Measurements from ENCODE around the gene PRKAG2. TPM values are rescaled to one million over a fixed set of nuclear protein-coding genes. Genes with fewer than 3 reads are reported as not detected.

Gene PRKAG2
- total and polyA plus RNA-seq, 2 of the 13 experiments (the other 11 are each of a cell fraction or from before 2014, with no cell fraction given) = 0.90 to 1.3 TPM

- no TSS peak for BruUV-seq (replicated peaks)
- Histone ChIP-seq H3K9me3 (ENCODE audit: low read length) (no peaks in the 10 kb centered on the region), H3K4me2 (ENCODE audit: low read depth, low read length) (no peak overlapping the region), H4K20me1 (ENCODE audit: insufficient read depth, low read length) (no peaks in the 10 kb centered on the region), H2AFZ (ENCODE audit: low read length) (no peak overlapping the region), H3K79me2 (ENCODE audit: insufficient read depth, low read length) (no peaks in the 10 kb centered on the region), H3K4me3 (replicated peaks in 1 of 3; ENCODE audit: insufficient read depth in 1 of 3, low read depth in 2 of 3, low read length in 3 of 3) (no peak overlapping the region), H3K27ac (ENCODE audit: extremely low read length, insufficient read depth, low read length) (no peak overlapping the region), H3K27me3 (ENCODE audit: control insufficient read depth in 1 of 2, insufficient read depth in 2 of 2, low read length in 2 of 2) (peaks cover 2 to 15% of the 10 kb centered on the region in 2 experiments; a peak in 4 of 5 replicates), H3K36me3 (replicated peaks in 1 of 2; ENCODE audit: control insufficient read depth in 1 of 2, insufficient read depth in 2 of 2, low read length in 2 of 2) (no peaks in the 10 kb centered on the region), H3K4me1 (ENCODE audit: insufficient read depth, low read length) (no peaks in the 10 kb centered on the region), H3K9ac (ENCODE audit: insufficient read depth, low read depth, low read length) (no peak overlapping the region)
- POLR2A ChIA-PET = no interaction called here
- CTCF ChIA-PET (ENCODE audit: low intra/inter-chr PET ratio, low total read pairs) = no interaction called here
- no peak for FAIRE-seq
- no peak for DNase-seq (ENCODE audit: low spot score)
- WGBS (ENCODE audit: low lambda C conversion rate) = 43% methylated on average over 12 of the region's 13 CpGs
- intact Hi-C loops (cut with micrococcal nuclease; ENCODE audit: unreplicated experiment) = no loop called here
- in situ Hi-C loops (cut with HindIII; ENCODE audit: extremely low pct_ligation_motif_present, low pct_unique_long_range_greater_than_20kb) = no loop called here
- no peak for ATAC-seq
- TF ChIP-seq, protein P1, sequence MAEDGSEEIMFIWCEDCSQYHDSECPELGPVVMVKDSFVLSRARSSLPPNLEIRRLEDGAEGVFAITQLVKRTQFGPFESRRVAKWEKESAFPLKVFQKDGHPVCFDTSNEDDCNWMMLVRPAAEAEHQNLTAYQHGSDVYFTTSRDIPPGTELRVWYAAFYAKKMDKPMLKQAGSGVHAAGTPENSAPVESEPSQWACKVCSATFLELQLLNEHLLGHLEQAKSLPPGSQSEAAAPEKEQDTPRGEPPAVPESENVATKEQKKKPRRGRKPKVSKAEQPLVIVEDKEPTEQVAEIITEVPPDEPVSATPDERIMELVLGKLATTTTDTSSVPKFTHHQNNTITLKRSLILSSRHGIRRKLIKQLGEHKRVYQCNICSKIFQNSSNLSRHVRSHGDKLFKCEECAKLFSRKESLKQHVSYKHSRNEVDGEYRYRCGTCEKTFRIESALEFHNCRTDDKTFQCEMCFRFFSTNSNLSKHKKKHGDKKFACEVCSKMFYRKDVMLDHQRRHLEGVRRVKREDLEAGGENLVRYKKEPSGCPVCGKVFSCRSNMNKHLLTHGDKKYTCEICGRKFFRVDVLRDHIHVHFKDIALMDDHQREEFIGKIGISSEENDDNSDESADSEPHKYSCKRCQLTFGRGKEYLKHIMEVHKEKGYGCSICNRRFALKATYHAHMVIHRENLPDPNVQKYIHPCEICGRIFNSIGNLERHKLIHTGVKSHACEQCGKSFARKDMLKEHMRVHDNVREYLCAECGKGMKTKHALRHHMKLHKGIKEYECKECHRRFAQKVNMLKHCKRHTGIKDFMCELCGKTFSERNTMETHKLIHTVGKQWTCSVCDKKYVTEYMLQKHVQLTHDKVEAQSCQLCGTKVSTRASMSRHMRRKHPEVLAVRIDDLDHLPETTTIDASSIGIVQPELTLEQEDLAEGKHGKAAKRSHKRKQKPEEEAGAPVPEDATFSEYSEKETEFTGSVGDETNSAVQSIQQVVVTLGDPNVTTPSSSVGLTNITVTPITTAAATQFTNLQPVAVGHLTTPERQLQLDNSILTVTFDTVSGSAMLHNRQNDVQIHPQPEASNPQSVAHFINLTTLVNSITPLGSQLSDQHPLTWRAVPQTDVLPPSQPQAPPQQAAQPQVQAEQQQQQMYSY (CRISPR knock-in tag; IDR thresholded peaks at IDR 0.05) = no peak
- TF ChIP-seq, protein P2, sequence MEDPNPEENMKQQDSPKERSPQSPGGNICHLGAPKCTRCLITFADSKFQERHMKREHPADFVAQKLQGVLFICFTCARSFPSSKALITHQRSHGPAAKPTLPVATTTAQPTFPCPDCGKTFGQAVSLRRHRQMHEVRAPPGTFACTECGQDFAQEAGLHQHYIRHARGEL (CRISPR knock-in tag; IDR thresholded peaks at IDR 0.05) = no peak
- TF ChIP-seq KDM5B (CRISPR knock-in tag; IDR thresholded peaks at IDR 0.05; ENCODE audit: borderline replicate concordance) = no peak
- no peak for TF ChIP-seq ZNF775 (CRISPR knock-in tag; IDR thresholded peaks at IDR 0.05; ENCODE audit: borderline replicate concordance)
- TF ChIP-seq NR2C2 (CRISPR knock-in tag; IDR thresholded peaks at IDR 0.05; ENCODE audit: borderline replicate concordance) = no peak
- no peak for TF ChIP-seq ZNF124 (CRISPR knock-in tag; IDR thresholded peaks at IDR 0.05)
- no peak for TF ChIP-seq ZFYVE20 (CRISPR knock-in tag; IDR thresholded peaks at IDR 0.05; ENCODE audit: borderline replicate concordance, low read depth)
- no peak for TF ChIP-seq ZNF772 (CRISPR knock-in tag; IDR thresholded peaks at IDR 0.05)
- no peak for TF ChIP-seq SNAPC4 (CRISPR knock-in tag; IDR thresholded peaks at IDR 0.05)
- TF ChIP-seq, protein P3, sequence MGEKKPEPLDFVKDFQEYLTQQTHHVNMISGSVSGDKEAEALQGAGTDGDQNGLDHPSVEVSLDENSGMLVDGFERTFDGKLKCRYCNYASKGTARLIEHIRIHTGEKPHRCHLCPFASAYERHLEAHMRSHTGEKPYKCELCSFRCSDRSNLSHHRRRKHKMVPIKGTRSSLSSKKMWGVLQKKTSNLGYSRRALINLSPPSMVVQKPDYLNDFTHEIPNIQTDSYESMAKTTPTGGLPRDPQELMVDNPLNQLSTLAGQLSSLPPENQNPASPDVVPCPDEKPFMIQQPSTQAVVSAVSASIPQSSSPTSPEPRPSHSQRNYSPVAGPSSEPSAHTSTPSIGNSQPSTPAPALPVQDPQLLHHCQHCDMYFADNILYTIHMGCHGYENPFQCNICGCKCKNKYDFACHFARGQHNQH (CRISPR knock-in tag; IDR thresholded peaks at IDR 0.05) = no peak
- TF ChIP-seq NCOA1 (CRISPR knock-in tag; IDR thresholded peaks at IDR 0.05) = no peak
- TF ChIP-seq YY1 (IDR thresholded peaks at IDR 0.05; ENCODE audit: insufficient read depth, insufficient replicate concordance, low read depth, low read length) = no peak
- TF ChIP-seq CEBPB (IDR thresholded peaks at IDR 0.05; ENCODE audit: borderline replicate concordance, low read depth, low read length) = no peak
- no peak for TF ChIP-seq ZNF788 (CRISPR knock-in tag; IDR thresholded peaks at IDR 0.05; ENCODE audit: borderline replicate concordance)
- TF ChIP-seq ZNF670 (CRISPR knock-in tag; IDR thresholded peaks at IDR 0.05; ENCODE audit: borderline replicate concordance) = no peak
These were observed 25.1 kb downstream of the PRKAG2 start for GRCh38 chr7:151851782-151852181.
